HG03025 (cell line): ENCODE data around the gene STRN.
"Not testable (repeated sequence)": the region's sequence is repeated elsewhere in the genome, so short reads cannot be mapped to it uniquely, and the experiment has no call there.

Experiments
- ATAC-seq: cut with Tn5 transposase; IDR thresholded peaks from one replicate; pipeline ENCODE4 v1.9.1; 2021; ENCODE audit warnings: mild to moderate bottlenecking, moderate library complexity; ENCODE audit not compliant: unreplicated experiment, low FRiP score

Gene STRN

GRCh38 chr2:36966370-36967235 lies at the start of gene STRN:
Gene STRN (minus strand): TSS chr2:36966536. CDS start chr2:36966463, 73 bp downstream.
- ATAC-seq: peak; percentile 97

GRCh38 chr2:37013315-37013641 lies 46.9 kb upstream of the STRN start:
- no peak for ATAC-seq

- no peak for ATAC-seq
Measured at GRCh38 chr2:37011130-37011529, 44.8 kb upstream of the STRN start.

- ATAC-seq: peak; percentile 98
Measured at GRCh38 chr2:37005118-37005868, 39.0 kb upstream of the STRN start.

GRCh38 chr2:37000988-37001556 lies 34.7 kb upstream of the STRN start:
- ATAC-seq: no peak

GRCh38 chr2:37000318-37000717 lies 34.0 kb upstream of the STRN start:
- no peak for ATAC-seq

GRCh38 chr2:36999416-36999815 lies 33.1 kb upstream of the STRN start:
- ATAC-seq: not testable (repeated sequence)

- no peak for ATAC-seq
Measured at GRCh38 chr2:36993841-36994620, 27.7 kb upstream of the STRN start.

GRCh38 chr2:36988008-36988407 lies 21.7 kb upstream of the STRN start:
- no peak for ATAC-seq

- ATAC-seq: no peak
Measured at GRCh38 chr2:36982467-36982866, 16.1 kb upstream of the STRN start.

GRCh38 chr2:36981911-36982310 lies 15.6 kb upstream of the STRN start:
- ATAC-seq: no peak

- not testable (repeated sequence) for ATAC-seq
Measured at GRCh38 chr2:36979007-36979406, 12.7 kb upstream of the STRN start.

- no peak for ATAC-seq
Measured at GRCh38 chr2:36976065-36976464, 9.7 kb upstream of the STRN start.

GRCh38 chr2:36975306-36975705 lies 9.0 kb upstream of the STRN start:
- ATAC-seq: no peak

GRCh38 chr2:36973320-36973719 lies 7.0 kb upstream of the STRN start:
- no peak for ATAC-seq

- no peak for ATAC-seq
Measured at GRCh38 chr2:36971990-36972389, 5.7 kb upstream of the STRN start.

GRCh38 chr2:36967236-36967876 lies 1.0 kb upstream of the STRN start:
- ATAC-seq: no peak

- ATAC-seq: peak; percentile 37
Measured at GRCh38 chr2:36965751-36966369, 476 bp downstream of the STRN start.

GRCh38 chr2:36965206-36965605 lies 1.1 kb downstream of the STRN start:
- no peak for ATAC-seq
